ENCODE measurements around the gene SAFB2.

The SAFB2 gene

GRCh38 chr19:5648464-5648863 lies 25.9 kb upstream of the SAFB2 start:
- TF ChIP-seq CTCF (IDR thresholded peaks at IDR 0.05; ENCODE audit: insufficient read depth, missing control alignments): no peak
- DNase-seq (ENCODE audit: insufficient read length, low spot score) (no peak), FAIRE-seq (no peak)

- TF ChIP-seq CTCF (IDR thresholded peaks at IDR 0.05; ENCODE audit: insufficient read depth, missing control alignments): no peak
- FAIRE-seq (no peak), DNase-seq (ENCODE audit: insufficient read length, low spot score) (no peak)
These were observed 24.1 kb upstream of the SAFB2 start for GRCh38 chr19:5646703-5647102.

- DNase-seq (ENCODE audit: insufficient read length, low spot score) (no peak), FAIRE-seq (no peak)
- no peak for TF ChIP-seq CTCF (IDR thresholded peaks at IDR 0.05; ENCODE audit: insufficient read depth, missing control alignments)
These were observed 22.8 kb upstream of the SAFB2 start for GRCh38 chr19:5645409-5645808.

GRCh38 chr19:5644037-5644436 lies 21.5 kb upstream of the SAFB2 start:
- DNase-seq (ENCODE audit: insufficient read length, low spot score): no peak
- FAIRE-seq: no peak
- no peak for TF ChIP-seq CTCF (IDR thresholded peaks at IDR 0.05; ENCODE audit: insufficient read depth, missing control alignments)

GRCh38 chr19:5643060-5643459 lies 20.5 kb upstream of the SAFB2 start:
- no peak for DNase-seq (ENCODE audit: insufficient read length, low spot score)
- TF ChIP-seq CTCF (IDR thresholded peaks at IDR 0.05; ENCODE audit: insufficient read depth, missing control alignments): no peak
- no peak for FAIRE-seq

GRCh38 chr19:5642204-5642603 lies 19.6 kb upstream of the SAFB2 start:
- no peak for TF ChIP-seq CTCF (IDR thresholded peaks at IDR 0.05; ENCODE audit: insufficient read depth, missing control alignments)
- FAIRE-seq: no peak

GRCh38 chr19:5641171-5641570 lies 18.6 kb upstream of the SAFB2 start:
- FAIRE-seq: no peak
- TF ChIP-seq CTCF (IDR thresholded peaks at IDR 0.05; ENCODE audit: insufficient read depth, missing control alignments): no peak
- DNase-seq (ENCODE audit: insufficient read length, low spot score): no peak

More at GRCh38 chr19:5642204-5642603, 19.6 kb upstream of the SAFB2 start:
- DNase-seq (ENCODE audit: insufficient read length, low spot score): no peak
